HPDE6-E6E7 (cell line): ENCODE data around the gene LMTK3.

Source experiments
- DNase-seq: peaks from one replicate; pipeline ENCODE4 v3.0.0; 2011; ENCODE audit warnings: missing footprints; ENCODE audit errors: extremely low spot score

Gene LMTK3

DNA sequence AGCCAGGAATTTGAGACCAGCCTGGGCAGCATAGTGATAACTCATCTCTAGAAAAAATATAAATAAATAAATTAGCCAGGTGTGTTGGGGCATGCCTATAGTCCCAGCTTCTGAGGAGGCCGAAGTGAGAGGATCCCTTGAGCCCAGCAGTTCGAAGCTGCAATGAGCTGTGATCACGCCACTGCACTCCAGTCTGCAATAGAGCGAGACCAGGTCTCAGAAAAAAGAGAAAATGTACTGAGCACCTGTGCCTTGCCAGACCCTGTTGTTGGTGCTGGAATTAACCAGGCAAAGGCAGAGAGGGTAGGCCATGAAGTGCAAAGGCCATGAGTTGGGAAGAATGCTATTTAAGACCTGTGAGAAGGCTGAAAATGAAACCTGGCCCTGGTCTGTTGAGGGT lies 39.8 kb downstream of the LMTK3 start:
- DNase-seq, result no peak

DNA sequence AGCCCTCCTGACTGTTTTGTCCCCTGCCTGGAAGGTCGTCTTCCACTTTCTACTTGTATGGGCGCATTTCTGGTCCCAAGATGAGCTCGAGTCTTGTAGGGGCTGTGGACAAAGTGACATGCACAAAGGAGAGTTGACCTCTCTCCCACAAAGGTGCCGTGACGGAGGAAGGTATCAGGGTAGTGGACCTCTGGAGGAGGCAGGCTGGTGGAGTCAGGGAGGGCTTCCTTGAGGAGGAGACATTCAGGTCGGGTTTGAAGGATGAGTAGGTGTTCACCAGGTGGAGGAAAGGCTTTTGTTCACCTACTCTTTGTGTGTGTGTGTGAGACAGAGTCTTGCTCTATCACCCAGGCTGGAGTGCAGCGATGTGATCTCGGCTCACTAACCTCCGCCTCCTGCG lies 40.8 kb downstream of the LMTK3 start:
- DNase-seq, result no peak

DNA sequence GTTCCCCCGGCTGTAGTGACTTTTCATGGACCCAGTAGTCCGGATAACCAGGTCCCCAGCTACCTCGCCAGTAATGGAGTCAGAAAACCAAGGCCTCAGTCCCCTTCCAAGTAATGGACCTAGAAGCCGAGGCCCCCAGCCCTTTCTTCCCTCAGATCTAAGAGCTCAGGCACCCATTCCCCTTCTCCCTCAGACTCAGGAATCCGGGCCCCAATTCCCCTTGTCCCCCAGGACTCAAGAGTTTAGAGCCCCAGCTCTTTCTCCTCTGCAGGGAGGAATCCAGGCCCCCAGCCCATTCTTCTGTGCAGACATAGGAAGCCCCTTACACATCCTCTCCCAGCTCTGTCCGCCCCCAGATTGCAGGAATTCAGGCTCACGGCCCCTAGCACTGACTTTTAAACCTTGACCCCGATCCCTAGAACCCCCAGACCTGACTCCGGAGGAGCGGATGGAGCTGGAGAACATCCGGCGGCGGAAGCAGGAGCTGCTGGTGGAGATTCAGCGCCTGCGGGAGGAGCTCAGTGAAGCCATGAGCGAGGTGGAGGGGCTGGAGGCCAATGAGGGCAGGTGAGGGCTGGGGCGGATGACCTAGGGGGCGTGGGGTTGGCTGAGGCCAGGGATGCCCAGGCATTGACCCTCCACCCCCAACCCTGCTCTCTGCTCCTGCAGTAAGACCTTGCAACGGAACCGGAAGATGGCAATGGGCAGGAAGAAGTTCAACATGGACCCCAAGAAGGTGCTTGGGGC lies 41.5 kb downstream of the LMTK3 start:
- DNase-seq, result no peak

DNA sequence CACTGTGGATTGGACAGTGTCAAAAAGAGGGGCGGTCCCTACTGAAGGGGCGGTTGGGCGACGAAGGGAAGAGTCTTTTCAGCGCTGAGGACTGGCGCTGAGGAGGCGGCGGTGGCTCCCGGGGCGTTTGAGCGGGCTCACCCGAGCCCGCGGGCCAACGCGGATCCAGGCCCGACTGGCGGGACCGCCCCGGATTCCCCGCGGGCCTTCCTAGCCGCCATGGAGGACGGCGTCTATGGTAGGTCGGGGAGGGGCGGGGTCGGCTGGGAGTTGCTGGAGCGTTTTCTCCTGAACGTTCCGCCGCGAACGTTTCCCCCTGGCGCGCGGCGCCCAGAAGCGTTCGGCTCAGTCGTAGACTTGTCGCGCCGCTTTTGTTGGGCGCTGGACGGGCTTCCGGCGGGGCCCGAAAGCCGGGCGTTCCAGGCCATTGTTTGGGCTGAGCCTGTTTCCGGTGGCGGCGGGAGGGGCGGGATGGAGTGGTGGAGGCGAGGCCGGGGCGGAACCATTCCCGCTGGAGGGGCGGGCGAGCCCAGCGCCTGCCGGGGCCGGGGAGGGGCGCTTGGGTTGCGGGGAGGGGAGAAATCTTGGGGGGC lies 42.2 kb downstream of the LMTK3 start, which contains the start of gene CYTH2:
Gene CYTH2 (plus strand): TSS at position 81 of the 593 bp plus-strand sequence. CDS start 139 bp downstream, at position 220.
- no peak for DNase-seq

DNA sequence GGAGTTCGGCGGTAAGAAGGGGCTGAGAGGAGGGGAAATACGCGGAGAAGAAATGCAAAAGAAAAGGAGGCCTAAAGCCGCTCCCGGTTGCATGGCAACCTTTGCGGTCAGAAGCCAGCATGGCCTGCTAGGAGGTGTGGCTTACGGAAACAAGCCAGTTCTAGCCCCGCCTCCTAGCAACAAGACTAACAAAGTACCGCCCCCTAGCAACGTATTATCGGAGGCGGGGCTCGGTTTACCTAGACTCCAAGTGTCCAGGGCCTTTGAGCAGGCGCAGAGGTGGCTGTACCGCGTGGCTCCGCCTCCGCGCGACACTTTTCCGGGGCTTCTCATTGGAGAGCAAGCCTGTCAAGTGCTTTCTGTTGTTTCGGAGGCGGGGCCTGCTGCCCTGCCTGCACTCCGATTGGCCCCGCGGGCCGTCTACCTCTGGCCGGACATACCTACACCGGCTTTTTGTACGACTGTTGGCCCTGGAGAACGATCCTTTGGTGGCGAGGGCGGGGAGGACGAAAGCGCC lies 42.8 kb downstream of the LMTK3 start:
- DNase-seq, result peak; percentile 95

DNA sequence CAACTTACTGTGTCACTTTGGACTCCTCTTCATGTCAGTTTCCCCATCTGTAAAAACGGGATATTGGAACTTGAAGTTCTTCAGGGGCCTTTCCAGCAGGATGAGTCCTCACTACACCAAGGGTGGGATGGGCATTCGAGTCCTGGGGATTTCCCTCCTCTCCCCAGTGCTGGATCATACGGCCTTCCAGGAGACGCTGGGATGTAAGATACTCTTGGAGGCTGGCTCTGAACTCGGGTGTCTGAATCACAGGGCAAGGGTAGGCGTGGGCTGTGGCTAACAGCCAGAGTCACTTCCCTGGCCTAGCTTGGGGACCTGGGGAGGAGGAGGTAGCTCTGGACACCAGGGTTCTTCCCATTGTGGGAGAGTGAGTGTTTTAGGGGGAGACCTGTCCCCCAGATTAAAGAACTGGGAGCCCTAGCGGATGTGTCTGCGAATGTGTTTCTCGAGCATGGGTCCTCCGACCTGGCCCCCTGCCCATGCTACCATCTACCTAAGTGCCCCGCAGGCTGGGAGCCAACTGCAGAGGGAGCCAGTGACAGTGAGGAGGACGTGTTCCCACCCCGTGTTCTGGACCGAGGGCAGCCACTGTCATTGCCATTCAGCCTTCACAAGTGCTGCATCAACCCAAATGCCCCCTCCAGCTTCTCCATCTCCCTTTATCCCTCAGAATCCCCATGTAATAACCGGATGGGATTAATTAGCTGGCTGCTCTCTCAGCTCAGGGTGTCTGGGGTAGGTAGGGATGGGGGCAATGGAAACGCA lies 44.9 kb downstream of the LMTK3 start:
- no peak for DNase-seq

DNA sequence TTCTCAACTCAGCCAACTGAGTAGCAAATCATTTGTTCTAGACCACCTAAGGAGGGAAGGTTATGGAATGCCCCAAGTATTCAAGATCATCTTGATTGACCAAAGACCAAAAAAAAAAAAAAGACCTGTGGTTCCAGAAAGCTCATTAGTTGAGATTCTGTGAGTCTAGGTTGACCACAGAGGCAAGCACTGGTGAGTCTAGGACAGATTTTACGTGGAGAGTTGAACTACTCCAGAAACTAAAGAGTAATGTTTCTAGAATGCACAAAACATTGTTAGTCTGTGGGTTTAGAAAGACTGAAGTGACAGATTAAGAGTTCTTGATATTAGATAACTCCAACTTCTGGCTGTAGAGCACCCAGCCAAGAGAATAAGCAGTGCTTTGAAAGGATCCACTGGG lies 46.4 kb downstream of the LMTK3 start:
- no peak for DNase-seq

DNA sequence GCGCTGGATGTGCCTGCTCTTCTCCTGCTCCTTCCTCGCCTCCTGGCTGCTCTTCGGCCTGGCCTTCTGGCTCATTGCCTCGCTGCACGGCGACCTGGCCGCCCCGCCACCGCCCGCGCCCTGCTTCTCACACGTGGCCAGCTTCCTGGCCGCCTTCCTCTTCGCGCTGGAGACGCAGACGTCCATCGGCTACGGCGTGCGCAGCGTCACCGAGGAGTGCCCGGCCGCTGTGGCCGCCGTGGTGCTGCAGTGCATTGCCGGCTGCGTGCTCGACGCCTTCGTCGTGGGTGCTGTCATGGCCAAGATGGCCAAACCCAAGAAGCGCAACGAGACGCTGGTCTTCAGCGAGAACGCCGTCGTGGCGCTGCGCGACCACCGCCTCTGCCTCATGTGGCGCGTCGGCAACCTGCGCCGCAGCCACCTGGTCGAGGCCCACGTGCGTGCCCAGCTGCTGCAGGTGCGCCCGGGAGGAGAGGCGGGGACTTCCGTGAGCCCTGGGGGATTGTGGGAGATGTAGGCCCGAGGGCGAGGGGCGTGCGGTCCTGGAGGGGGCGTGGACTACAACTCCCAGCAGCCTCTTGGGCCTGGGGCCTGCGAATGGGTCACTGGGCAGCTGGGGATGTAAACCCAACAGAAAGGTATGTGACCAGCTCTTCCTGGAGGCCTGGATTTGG lies 49.5 kb downstream of the LMTK3 start:
- DNase-seq, result no peak

DNA sequence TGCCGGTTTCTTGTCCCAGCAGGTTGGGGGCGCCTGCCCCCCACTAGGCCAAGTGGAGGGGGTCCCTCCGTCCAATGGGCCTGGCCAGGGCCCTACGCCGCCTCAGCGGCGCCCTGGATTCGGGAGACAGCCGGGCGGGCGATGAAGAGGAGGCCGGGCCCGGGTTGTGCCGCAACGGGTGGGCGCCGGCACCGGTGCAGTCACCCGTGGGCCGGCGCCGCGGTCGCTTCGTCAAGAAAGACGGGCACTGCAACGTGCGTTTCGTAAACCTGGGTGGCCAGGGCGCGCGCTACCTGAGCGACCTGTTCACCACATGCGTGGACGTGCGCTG lies 50.0 kb downstream of the LMTK3 start:
- no peak for DNase-seq

DNA sequence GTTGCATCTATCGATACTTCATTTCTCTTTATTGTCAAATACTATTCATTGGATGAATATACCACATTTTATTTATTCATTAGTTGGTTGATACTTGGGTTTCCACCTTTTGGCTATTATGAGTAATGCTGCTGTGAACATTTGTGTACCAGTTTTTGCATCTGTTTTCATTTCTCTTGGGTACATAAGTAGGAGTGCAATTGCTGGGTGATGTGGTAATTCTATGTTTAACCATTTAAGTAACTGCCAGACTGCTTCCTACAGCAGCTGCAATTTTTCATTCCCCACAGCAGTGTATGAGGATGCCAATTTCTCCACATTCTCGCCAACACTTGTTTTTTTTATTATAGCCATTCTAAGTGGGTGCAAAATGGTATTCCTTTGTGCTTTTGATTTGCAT lies 53.6 kb downstream of the LMTK3 start:
- no peak for DNase-seq

DNA sequence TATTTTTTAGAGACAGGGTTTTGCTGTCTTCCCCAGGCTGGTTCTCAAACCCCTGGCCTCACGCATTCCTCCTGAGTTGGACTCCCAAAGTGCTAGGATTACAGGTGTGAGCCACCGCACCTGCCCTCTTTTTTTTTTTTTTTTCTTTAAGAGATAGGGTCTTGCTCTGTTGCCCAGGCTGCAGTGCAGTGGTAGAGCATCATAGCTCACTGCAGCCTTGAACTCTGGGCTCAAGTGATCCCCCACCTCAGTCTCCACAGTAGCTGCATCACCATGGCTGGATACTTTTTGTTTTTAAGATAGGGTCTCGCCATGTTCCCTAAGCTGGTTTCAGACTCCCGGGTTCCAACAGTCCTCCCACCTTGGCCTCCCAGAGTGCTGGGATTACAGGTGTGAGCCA lies 54.8 kb downstream of the LMTK3 start:
- no peak for DNase-seq

DNA sequence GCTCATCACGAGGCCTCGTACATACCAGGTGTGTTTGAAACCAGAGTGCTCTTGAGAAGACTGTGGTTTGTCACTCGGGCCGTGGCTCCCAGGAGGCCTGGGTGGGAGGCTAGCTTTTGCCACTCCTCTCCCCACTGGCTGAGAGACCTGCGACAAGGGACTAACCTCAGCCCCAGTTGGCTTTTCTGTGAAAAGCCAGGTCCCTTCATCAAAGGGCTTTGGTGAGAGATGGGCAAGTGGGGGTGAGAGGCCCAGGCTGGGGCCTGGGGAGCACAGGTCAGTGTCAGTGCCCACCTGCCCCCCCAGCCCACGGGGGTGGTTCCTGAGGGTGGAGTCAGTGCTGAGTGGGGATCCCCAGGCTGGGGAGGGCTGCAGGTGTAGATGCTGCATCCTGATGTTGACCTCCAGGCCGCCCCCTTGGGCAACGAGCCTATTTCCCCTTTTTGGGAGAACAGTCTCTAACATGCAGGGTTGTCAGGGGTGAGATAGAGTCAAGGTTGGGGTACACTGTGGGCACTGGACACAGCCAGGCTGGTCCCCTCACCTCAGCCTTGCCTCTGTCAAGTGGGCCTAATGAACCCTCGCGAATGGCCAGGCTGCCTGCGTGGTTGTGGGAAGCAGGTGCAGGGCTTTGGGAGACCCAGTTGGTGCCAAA lies 55.6 kb downstream of the LMTK3 start:
- DNase-seq, result no peak

DNA sequence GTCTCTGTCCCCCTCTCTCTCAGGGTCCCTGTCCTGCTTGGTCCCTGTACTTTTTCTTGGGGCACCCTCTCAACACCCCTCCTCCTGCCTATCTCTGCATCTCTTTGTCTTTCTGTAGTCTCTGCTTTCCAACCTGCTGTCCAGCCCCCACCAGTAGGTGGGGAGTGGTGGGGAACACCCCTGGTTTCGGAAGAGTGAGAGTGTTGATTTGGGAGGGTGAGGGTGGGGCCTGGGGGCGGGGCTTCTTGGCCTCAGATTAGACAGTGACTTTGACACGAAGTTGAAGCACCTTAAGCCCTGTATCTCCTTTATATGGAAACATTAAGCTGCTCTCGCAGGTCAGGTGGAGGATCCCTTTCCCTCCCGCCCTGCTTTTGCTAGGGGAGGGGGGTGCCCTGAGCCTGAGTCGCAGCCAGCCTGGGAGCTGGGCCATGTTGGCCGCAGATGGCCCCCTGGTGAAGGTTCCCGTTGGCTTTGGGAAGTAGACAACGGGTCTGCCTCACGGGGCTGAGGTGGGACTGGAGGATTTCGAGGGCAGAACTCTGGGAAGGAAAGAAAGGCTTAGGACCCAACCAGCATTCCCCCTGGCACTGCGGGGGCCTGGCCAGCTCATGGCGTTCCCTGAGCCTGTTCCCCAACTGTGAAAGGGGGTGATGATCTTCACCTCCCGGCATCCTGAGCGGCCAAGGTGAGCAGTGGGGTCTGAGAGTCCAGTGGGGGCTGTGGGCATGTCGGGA lies 56.3 kb downstream of the LMTK3 start, which contains the start of gene KCNJ14:
Gene KCNJ14 (plus strand): TSS at position 404 of the 737 bp plus-strand sequence. CDS start 6,151 bp downstream, outside the sequence.
- DNase-seq, result no peak

DNA sequence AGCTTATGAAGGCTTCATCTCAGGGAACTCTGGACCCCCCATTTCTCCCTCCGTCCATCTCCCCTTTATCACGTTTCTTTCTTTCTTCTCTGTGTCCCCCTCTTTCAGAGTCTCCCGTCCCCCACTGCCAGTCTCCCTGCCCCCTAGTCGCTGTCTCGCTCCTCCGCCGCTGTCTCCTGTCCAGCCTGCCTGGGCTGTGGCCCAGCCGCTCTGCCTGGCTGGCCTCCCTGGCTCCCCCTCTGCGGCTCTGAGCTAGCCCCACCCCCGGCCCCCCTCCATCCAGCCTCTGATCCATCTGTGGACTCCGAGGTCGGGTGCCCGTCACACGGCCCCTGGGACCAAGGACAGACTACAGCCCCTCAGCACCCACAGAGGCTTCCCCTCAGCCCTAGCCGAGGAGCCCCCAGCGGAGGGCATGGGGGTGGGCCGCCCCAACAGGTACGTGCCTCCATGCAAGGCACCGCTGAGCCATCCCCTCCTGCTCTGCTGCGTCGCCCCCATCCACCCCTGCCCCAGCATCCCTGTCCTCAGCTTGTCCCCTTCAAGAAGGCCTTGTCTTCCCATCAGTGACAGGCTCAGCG lies 57.4 kb downstream of the LMTK3 start:
- DNase-seq, result no peak

DNA sequence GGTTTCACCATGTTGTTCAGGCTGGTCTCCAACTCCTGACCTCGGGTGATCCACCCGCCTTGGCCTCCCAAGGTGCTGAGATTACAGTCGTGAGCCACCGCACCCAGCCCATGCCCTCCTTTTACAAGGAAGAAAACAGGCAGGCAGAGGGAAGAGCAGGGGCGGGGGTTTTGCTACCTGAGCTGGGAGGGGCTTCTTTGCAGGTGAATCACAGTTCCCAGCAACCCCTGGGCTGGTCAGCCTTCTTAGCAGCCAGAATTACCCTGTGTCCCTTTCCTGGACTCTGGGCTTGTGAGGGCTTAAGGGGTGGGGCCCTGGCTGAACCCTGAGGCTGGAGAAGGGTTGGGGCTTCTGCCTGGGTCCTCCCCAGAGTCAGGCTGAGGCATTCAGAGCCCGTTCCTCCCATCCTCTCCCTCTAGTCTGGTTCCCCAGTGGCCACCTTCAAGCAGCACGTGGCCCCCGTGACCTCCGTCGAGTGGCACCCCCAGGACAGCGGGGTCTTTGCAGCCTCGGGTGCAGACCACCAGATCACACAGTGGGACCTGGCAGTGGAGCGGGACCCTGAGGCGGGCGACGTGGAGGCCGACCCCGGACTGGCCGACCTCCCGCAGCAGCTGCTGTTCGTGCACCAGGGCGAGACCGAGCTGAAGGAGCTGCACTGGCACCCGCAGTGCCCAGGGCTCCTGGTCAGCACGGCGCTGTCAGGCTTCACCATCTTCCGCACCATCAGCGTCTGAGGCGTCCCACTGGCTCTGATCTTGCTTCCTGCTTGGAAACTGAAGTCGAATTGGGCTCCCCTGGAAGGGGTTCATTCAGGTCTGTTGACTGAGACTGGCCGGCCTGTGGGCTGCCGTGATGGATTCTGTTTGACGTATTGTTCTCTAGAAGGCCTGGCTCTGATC lies 59.1 kb downstream of the LMTK3 start:
- DNase-seq, result no peak

DNA sequence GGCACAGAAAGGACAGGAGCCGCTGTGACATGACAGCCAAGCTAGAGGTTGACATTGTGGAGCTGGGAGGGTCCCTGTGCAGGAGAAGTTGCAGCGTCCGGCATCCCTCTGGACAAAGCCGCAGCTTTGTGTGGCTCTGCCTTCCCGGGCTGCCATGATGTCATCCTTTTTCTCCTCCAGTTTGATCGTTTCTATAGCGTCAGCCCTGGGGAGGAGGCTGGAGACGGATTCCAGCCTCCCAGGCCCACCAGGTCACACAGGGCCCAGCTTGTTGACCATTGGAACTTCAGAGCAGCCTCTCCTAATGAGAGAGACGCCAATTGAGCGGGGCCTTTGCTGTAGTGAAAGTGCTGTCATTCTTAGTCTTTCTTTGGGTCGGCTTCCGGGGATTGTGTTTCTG lies 60.0 kb downstream of the LMTK3 start:
- no peak for DNase-seq

DNA sequence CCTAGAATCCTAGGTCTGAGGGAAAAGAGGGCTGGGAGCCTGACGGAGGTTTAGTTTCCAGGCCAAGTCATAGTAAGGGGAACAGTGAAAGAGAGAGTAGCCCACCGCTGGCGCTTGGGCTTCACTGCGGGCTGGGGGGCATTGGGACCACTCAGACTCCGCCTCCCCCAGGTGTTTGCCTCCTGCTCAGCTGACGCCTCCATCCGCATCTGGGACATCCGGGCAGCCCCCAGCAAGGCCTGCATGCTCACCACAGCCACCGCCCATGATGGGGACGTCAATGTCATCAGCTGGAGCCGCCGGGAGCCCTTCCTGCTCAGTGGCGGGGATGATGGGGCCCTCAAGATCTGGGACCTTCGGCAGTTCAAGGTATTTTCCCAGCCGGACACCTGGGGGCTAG lies 60.8 kb downstream of the LMTK3 start:
- no peak for DNase-seq

DNA sequence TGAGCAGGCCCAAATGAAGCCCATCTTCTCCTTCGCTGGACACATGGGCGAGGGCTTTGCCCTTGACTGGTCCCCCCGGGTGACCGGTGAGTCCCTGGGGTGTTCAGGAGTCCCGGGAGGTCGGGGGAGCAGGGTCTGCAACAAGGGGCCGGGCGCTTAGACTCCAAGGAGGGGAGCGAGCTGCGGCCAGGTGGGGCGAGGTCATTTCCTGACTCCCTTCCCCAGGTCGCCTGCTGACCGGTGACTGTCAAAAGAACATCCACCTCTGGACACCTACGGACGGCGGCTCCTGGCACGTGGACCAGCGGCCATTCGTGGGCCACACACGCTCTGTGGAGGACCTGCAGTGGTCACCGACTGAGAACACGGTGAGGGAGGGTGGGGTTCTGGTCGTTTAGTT lies 61.2 kb downstream of the LMTK3 start:
- DNase-seq, result no peak

DNA sequence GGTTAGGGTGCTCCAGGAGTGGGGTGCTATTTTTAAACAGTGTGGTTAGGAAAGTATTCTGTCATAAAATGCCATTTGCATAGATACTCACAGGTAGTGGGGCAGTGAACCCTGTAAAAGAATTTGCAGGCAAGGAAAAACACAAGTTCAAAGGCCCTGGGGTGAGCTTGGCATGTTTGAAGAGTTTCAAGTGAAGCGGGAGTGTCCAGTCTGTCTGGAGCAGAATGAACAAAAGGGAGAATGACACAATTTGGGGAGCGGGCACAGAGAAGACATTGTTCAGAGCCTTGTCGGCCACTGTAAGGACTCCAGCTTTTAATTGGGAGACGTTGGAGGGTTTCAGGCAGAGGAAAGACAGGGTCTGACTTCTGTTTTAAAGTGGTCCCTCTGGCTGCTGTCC lies 63.1 kb downstream of the LMTK3 start:
- no peak for DNase-seq
